ENCODE results near the gene AURKAIP1.

Gene AURKAIP1

GRCh38 chr1:1361233-1361981 is 13.6 kb downstream of the AURKAIP1 start:
- DNase-seq (ENCODE audit: low read depth in 2 of 2), result no peak

- DNase-seq (ENCODE audit: low read depth in 2 of 2), result peak; percentile 76 to 77
Measured at GRCh38 chr1:1360506-1361169, 14.4 kb downstream of the AURKAIP1 start.

- DNase-seq (ENCODE audit: low read depth in 2 of 2), result peak in 1 of 2 experiments; percentile 39
Measured at GRCh38 chr1:1359664-1360468, 15.1 kb downstream of the AURKAIP1 start.

GRCh38 chr1:1359308-1359663 is 15.7 kb downstream of the AURKAIP1 start:
- peak; percentile 42 to 47 for DNase-seq (ENCODE audit: low read depth in 2 of 2)

- peak; percentile 65 to 75 for DNase-seq (ENCODE audit: low read depth in 2 of 2)
Measured at GRCh38 chr1:1358433-1359271, 16.4 kb downstream of the AURKAIP1 start, which contains the start of gene MXRA8. MXRA8 (minus strand) TSS chr1:1358555; CDS start chr1:1358504, 51 bp downstream.

- no peak for DNase-seq (ENCODE audit: low read depth in 2 of 2)
Measured at GRCh38 chr1:1357871-1358432, 17.1 kb downstream of the AURKAIP1 start.

- no peak for DNase-seq (ENCODE audit: low read depth in 2 of 2)
Measured at GRCh38 chr1:1356796-1357401, 18.1 kb downstream of the AURKAIP1 start.

GRCh38 chr1:1356166-1356795 is 18.7 kb downstream of the AURKAIP1 start:
- DNase-seq (ENCODE audit: low read depth in 2 of 2), result no peak

- DNase-seq (ENCODE audit: low read depth in 2 of 2), result no peak
Measured at GRCh38 chr1:1355416-1355815, 19.6 kb downstream of the AURKAIP1 start.

GRCh38 chr1:1354271-1355247 is 20.4 kb downstream of the AURKAIP1 start:
- DNase-seq (ENCODE audit: low read depth in 2 of 2), result no peak

GRCh38 chr1:1353389-1354151 is 21.4 kb downstream of the AURKAIP1 start:
- no peak for DNase-seq (ENCODE audit: low read depth in 2 of 2)

GRCh38 chr1:1352786-1353388 is 22.1 kb downstream of the AURKAIP1 start:
- no peak for DNase-seq (ENCODE audit: low read depth in 2 of 2)

- DNase-seq (ENCODE audit: low read depth in 2 of 2), result no peak
Measured at GRCh38 chr1:1351511-1352427, 23.2 kb downstream of the AURKAIP1 start.

GRCh38 chr1:1349256-1350012 is 25.6 kb downstream of the AURKAIP1 start, which contains the start of gene DVL1:
DVL1 (minus strand) TSS chr1:1349418; CDS start chr1:1349065, 353 bp downstream.
- DNase-seq (ENCODE audit: low read depth in 2 of 2), result peak; percentile 29 to 34

- no peak for DNase-seq (ENCODE audit: low read depth in 2 of 2)
Measured at GRCh38 chr1:1348420-1349255, 26.4 kb downstream of the AURKAIP1 start.

Data from fibroblast of skin of left quadriceps (primary cell).